MCF 10A (cell line): ENCODE results near the gene IKZF1. TPM values are rescaled to one million over a fixed set of nuclear protein-coding genes. Genes with fewer than 3 reads are reported as not detected.

ENCODE experiments used
- BruUV-seq: library from RNA; stranded (reverse); fragments of 400-500 nt; replicated peaks from 2 replicates; lab custom pipeline; 2021; lab: Mats Ljungman, UMichigan
- CTCF ChIA-PET: fragments of 300-600 bp; sonication (Branson Sonifier 250); formaldehyde crosslinking; extraction: SDS; loops from one replicate; lab custom pipeline; 2021; ENCODE audit warnings: antibody characterized with exemption, inconsistent platforms; lab: Yijun Ruan, JAX
- POLR2A ChIA-PET: fragments of 300-600, 350-650 bp; sonication (Branson Sonifier 250); formaldehyde crosslinking; extraction: SDS; loops from one replicate; lab custom pipeline; 2020; ENCODE audit warnings: antibody characterized with exemption, inconsistent platforms; lab: Yijun Ruan, JAX
- DNase-seq: peaks from one replicate; pipeline ENCODE4 v3.0.0-alpha.2; 2018; ENCODE audit not compliant: unreplicated experiment
- H3K27ac Mint-ChIP-seq: one replicate; pipeline ENCODE4 v1.8.0; 2022; ENCODE audit warnings: mild to moderate bottlenecking, low read depth, mixed read lengths; ENCODE audit not compliant: unreplicated experiment
- H3K27me3 Mint-ChIP-seq: one replicate; pipeline ENCODE4 v1.8.0; 2022; ENCODE audit warnings: mixed read lengths; ENCODE audit not compliant: insufficient read depth, unreplicated experiment
- H3K36me3 Mint-ChIP-seq: one replicate; pipeline ENCODE4 v1.8.0; 2022; ENCODE audit warnings: mild to moderate bottlenecking, moderate library complexity, mixed read lengths; ENCODE audit not compliant: insufficient read depth, unreplicated experiment
- H3K4me1 Mint-ChIP-seq: one replicate; pipeline ENCODE4 v1.8.0; 2022; ENCODE audit warnings: mixed read lengths; ENCODE audit not compliant: insufficient read depth, unreplicated experiment
- H3K4me3 Mint-ChIP-seq: one replicate; pipeline ENCODE4 v1.8.0; 2022; ENCODE audit warnings: mild to moderate bottlenecking, moderate library complexity, mixed read lengths; ENCODE audit not compliant: unreplicated experiment
- H3K9me3 Mint-ChIP-seq: one replicate; pipeline ENCODE4 v1.8.0; 2022; ENCODE audit warnings: mixed read lengths; ENCODE audit not compliant: unreplicated experiment
- CTCF ChIP-seq: fragments of 200-600 bp; IDR thresholded peaks from one replicate; pipeline ENCODE4 v1.8.0; 2022; ENCODE audit warnings: antibody characterized with exemption, mild to moderate bottlenecking; ENCODE audit not compliant: unreplicated experiment
- intact Hi-C: fragments of 100-400 bp; cut with micrococcal nuclease; formaldehyde crosslinking; loops from 2 replicates; pipeline ENCODE4 v1.14.1; 2022
- total RNA-seq: library from RNA; stranded (reverse); gene quantifications from 2 replicates; pipeline ENCODE4 v1.2.3, GENCODE V29; 2022

The IKZF1 gene
- total RNA-seq, 1 experiment from 2014 or later = not detected

DNA sequence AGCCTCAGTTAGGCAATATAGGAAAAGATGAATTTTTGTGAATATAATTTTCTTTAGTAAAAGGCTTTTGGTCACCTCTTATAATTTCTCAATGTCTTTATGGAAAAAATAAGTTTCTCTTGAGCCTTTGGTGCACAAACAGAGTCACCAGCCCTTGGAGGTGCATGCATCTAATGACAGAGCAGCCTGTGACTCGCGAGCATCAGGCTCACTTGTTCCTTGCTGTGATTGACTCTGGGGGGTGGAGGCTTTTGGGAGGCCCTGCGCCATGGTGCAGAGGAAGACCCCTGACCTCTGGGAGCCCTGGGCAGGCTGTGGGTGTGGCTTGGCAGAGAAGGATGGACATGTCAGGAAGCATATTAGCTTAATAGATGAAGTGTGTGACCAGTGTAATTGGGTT lies 85.4 kb downstream of the IKZF1 start:
- Mint-ChIP-seq H3K27ac (no peak overlapping the region), H3K4me3 (no peak overlapping the region), H3K9me3 (no peaks in the 10 kb centered on the region), H3K27me3 (peaks cover 66% of the 10 kb centered on the region), H3K36me3 (no peaks in the 10 kb centered on the region), H3K4me1 (no peaks in the 10 kb centered on the region)
- TF ChIP-seq CTCF = no peak
- ChIA-PET POLR2A (no interaction called here), CTCF (no interaction called here)
- no peak for DNase-seq
- intact Hi-C loops = no loop called here
- no TSS peak for BruUV-seq

DNA sequence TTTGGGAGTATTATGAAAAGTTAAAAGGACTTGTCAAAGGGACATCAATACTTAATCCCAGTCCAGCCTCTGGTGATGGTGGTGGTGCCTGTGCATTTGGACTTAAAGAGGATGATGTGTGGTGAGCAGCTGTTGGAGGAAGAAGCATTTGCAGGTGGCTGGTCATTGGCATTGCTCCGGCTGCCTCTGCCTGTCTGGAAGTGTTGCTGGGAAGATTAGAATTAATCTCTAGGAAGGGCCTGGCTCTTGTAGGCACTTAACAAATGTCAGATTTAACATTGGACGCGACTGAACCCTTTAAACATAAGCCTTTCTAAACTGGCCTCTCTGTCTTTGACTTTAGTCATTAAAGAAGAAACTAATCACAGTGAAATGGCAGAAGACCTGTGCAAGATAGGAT lies 86.9 kb downstream of the IKZF1 start:
- no peaks in the 10 kb centered on the region for H3K36me3 Mint-ChIP-seq
- CTCF ChIA-PET = no interaction called here
- no TSS peak for BruUV-seq
- peaks cover 78% of the 10 kb centered on the region for H3K27me3 Mint-ChIP-seq
- H3K27ac Mint-ChIP-seq = no peak overlapping the region
- no peak overlapping the region for H3K4me3 Mint-ChIP-seq
- no peaks in the 10 kb centered on the region for H3K9me3 Mint-ChIP-seq
- no peak for TF ChIP-seq CTCF
- no peak for DNase-seq
- H3K4me1 Mint-ChIP-seq = no peaks in the 10 kb centered on the region
- POLR2A ChIA-PET = no interaction called here
- intact Hi-C loops = no loop called here

DNA sequence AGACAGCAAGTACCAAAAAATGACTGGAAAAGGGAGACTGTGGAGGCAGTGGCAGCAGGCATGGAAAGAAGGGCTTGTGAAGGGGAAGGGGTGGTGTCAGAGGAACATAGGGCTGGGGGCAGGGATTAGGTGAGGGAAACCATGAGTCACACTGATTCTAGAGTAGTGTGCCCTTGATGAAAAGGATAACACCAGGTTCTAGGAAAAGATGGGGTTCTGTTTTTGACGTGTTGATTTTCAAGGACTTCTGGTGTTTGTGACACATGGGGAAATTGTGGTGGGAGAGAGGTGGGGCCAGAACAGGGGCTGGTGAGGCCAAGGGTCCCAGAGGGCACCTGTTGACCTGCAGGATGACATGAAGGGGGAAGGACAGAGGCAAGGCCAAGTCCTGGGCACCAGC lies 88.6 kb downstream of the IKZF1 start:
- intact Hi-C loops = no loop called here
- no peaks in the 10 kb centered on the region for H3K9me3 Mint-ChIP-seq
- H3K36me3 Mint-ChIP-seq = no peaks in the 10 kb centered on the region
- no peak for TF ChIP-seq CTCF
- BruUV-seq = no TSS peak
- ChIA-PET POLR2A (interaction anchor here (1.7 kb wide), 1 partner anchor 12 kb away, joined by 3 read pairs; no protein-coding TSS in a partner anchor), CTCF (interaction anchor here (0.7 to 1.2 kb wide), 4 partner anchors 13 to 675 kb away, joined by 3 read pairs; no protein-coding TSS in a partner anchor)
- no peak for DNase-seq
- H3K4me3 Mint-ChIP-seq = no peak overlapping the region
- H3K27me3 Mint-ChIP-seq = peaks cover 88% of the 10 kb centered on the region
- H3K27ac Mint-ChIP-seq = no peak overlapping the region
- no peaks in the 10 kb centered on the region for H3K4me1 Mint-ChIP-seq

- POLR2A ChIA-PET = interaction anchor here (1.7 kb wide), 1 partner anchor 13 kb away, joined by 3 read pairs; no protein-coding TSS in a partner anchor
- TF ChIP-seq CTCF = no peak
- peaks cover 90% of the 10 kb centered on the region for H3K27me3 Mint-ChIP-seq
- H3K36me3 Mint-ChIP-seq = no peaks in the 10 kb centered on the region
- CTCF ChIA-PET = interaction anchor here (1.1 kb wide), 1 partner anchor 24 kb away, joined by 6 read pairs; no protein-coding TSS in a partner anchor
- intact Hi-C loops = no loop called here
- H3K27ac Mint-ChIP-seq = no peak overlapping the region
- no peak for DNase-seq
- no TSS peak for BruUV-seq
- no peaks in the 10 kb centered on the region for H3K4me1 Mint-ChIP-seq
- H3K9me3 Mint-ChIP-seq = no peaks in the 10 kb centered on the region
- H3K4me3 Mint-ChIP-seq = no peak overlapping the region
Observed at GRCh38 chr7:50393547-50394252, 89.2 kb downstream of the IKZF1 start.
